T-helper 22 cell (primary cell): ENCODE results near the gene IPO4.

ENCODE experiments used
- DNase-seq: peaks from one replicate; pipeline ENCODE4 v3.0.0-alpha.2; 2020; ENCODE audit warnings: low read depth

IPO4 gene

GRCh38 chr14:24172871-24173281 is 15.7 kb downstream of the IPO4 start:
- DNase-seq: no peak

GRCh38 chr14:24172261-24172860 is 16.3 kb downstream of the IPO4 start:
- no peak for DNase-seq

- DNase-seq: peak; percentile 65
Observed at GRCh38 chr14:24171422-24172260, 17.0 kb downstream of the IPO4 start, which contains the start of gene REC8. Gene REC8 (plus strand): TSS chr14:24172080. CDS start chr14:24172553, 473 bp downstream.

- no peak for DNase-seq
Observed at GRCh38 chr14:24167469-24168114, 21.0 kb downstream of the IPO4 start.

GRCh38 chr14:24165785-24166184 is 22.8 kb downstream of the IPO4 start:
- DNase-seq: no peak

- DNase-seq: no peak
Observed at GRCh38 chr14:24164518-24164991, 24.1 kb downstream of the IPO4 start.

- no peak for DNase-seq
Observed at GRCh38 chr14:24162093-24162492, 26.5 kb downstream of the IPO4 start.

- DNase-seq: peak; percentile 90
Observed at GRCh38 chr14:24160850-24161804, 27.5 kb downstream of the IPO4 start, which contains the start of gene IRF9. Gene IRF9 (plus strand): TSS chr14:24161265. CDS start chr14:24162145, 880 bp downstream.

- DNase-seq: no peak
Observed at GRCh38 chr14:24160499-24160849, 28.1 kb downstream of the IPO4 start.

GRCh38 chr14:24159777-24160498 is 28.7 kb downstream of the IPO4 start:
- no peak for DNase-seq

GRCh38 chr14:24157331-24157730 is 31.3 kb downstream of the IPO4 start:
- no peak for DNase-seq

GRCh38 chr14:24156840-24157239 is 31.8 kb downstream of the IPO4 start:
- no peak for DNase-seq

GRCh38 chr14:24155100-24155499 is 33.5 kb downstream of the IPO4 start:
- DNase-seq: no peak

- DNase-seq: no peak
Observed at GRCh38 chr14:24151404-24152080, 37.1 kb downstream of the IPO4 start.

GRCh38 chr14:24150993-24151392 is 37.6 kb downstream of the IPO4 start:
- no peak for DNase-seq

GRCh38 chr14:24150567-24150966 is 38.0 kb downstream of the IPO4 start:
- DNase-seq: no peak

GRCh38 chr14:24150061-24150460 is 38.6 kb downstream of the IPO4 start:
- no peak for DNase-seq

- DNase-seq: no peak
Observed at GRCh38 chr14:24149302-24149969, 39.2 kb downstream of the IPO4 start.

GRCh38 chr14:24147761-24148428 is 40.7 kb downstream of the IPO4 start:
- no peak for DNase-seq
